NCI-H2227 (cell line): ENCODE data around the gene GJA9.
"Not testable (repeated sequence)": the region's sequence is repeated elsewhere in the genome, so short reads cannot be mapped to it uniquely, and the experiment has no call there.

ENCODE experiments used
- DNase-seq: peaks from one replicate; lab custom pipeline; 2025; ENCODE audit not compliant: unreplicated experiment; lab: John Stamatoyannopoulos, UW

Gene GJA9

GRCh38 chr1:38881487-38881886, at the start of gene GJA9:
Gene GJA9 (minus strand): TSS chr1:38881587. CDS start chr1:38876098, 5,489 bp downstream.
- no peak for DNase-seq

- peak; percentile 89 for DNase-seq
Measured at GRCh38 chr1:38929476-38929875, 48.1 kb upstream of the GJA9 start.

DNA sequence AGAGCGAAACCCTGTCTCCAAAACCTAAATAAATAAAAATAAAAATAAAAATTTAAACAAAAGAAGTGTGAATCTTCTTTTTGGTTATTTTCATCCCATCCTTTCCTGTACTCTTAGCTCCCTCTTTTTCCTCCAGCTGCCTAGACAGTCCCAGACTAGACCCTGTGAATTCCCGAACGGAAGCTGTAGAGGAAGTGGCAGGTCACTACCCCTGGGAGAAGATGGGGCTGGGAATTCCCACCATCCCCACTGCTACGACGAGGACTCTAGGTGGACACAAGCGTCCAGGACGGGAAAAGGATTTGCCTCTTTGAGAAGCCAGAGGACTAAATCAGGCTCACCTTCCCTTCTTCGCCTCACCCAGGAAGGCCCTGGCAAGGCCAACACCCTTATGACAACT, 47.7 kb upstream of the GJA9 start:
- no peak for DNase-seq

GRCh38 chr1:38926091-38926490, 44.7 kb upstream of the GJA9 start:
- no peak for DNase-seq

GRCh38 chr1:38925391-38925790, 44.0 kb upstream of the GJA9 start:
- no peak for DNase-seq

- DNase-seq: no peak
Measured at GRCh38 chr1:38923607-38924006, 42.2 kb upstream of the GJA9 start.

GRCh38 chr1:38919130-38919529, 37.7 kb upstream of the GJA9 start:
- DNase-seq: no peak

- no peak for DNase-seq
Measured at GRCh38 chr1:38918568-38918967, 37.2 kb upstream of the GJA9 start.

GRCh38 chr1:38917772-38918171, 36.4 kb upstream of the GJA9 start:
- no peak for DNase-seq

GRCh38 chr1:38917337-38917736, 36.0 kb upstream of the GJA9 start:
- DNase-seq: no peak

GRCh38 chr1:38915352-38915948, 34.1 kb upstream of the GJA9 start:
- no peak for DNase-seq

DNA sequence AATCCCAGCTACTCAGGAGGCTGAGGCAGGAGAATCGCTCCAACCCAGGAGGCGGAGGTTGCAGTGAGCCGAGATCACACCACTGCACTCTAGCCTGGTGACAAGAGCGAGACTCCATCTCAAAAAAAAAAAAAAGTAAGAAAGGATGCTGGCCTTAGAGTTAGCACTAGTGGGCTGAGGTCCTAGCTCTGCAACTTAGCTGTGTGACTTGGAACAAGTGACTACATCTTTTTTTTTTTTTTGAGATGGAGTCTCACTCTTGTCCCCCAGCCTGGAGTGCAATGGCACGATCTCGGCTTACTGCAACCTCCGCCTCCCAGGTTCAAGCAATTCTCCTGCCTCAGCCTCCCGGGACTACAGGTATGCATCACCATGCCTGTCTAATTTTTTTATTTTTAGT, 33.5 kb upstream of the GJA9 start:
- DNase-seq: not testable (repeated sequence)

GRCh38 chr1:38908821-38909220, 27.4 kb upstream of the GJA9 start:
- no peak for DNase-seq

DNA sequence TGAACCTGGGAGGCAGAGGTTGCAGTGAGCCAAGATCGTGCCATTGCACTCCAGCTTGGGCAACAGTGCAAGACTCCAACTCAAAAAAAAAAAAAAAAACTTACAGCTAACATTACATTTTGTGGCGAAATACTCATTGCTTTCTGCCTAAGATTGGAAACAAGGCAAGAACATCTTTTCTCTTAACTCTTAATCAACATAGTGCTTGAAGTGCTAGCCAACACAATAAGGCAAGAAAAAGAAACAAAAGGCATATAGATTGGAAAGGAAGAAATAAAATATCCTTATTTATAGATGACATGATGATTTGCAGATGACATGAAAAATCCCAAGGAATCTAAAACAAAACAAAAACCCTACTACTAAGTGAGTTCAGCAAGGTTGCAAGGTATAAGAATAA, 24.6 kb upstream of the GJA9 start:
- no peak for DNase-seq

DNA sequence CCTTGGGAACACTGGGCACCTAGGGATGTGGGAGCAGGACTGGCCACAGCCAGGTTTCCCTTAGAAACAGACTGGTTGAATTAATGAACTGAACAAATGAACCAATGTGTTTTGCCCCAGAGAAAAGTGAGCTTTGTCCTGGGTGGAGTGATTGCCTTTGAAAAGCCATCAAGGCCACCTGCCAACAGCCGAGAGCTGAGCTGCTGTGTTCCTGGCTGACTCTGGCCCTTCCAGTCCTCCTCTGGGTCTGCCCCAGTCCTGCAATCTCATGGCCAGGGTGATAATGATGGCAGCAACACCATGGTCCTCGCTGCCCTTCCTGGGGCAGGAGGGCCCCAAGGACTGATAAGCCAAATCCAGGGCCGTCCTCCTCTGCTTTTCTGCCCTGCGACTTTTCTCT, 18.2 kb upstream of the GJA9 start:
- no peak for DNase-seq

GRCh38 chr1:38898653-38899230, 17.4 kb upstream of the GJA9 start:
- no peak for DNase-seq

GRCh38 chr1:38896169-38896568, 14.8 kb upstream of the GJA9 start:
- DNase-seq: no peak

DNA sequence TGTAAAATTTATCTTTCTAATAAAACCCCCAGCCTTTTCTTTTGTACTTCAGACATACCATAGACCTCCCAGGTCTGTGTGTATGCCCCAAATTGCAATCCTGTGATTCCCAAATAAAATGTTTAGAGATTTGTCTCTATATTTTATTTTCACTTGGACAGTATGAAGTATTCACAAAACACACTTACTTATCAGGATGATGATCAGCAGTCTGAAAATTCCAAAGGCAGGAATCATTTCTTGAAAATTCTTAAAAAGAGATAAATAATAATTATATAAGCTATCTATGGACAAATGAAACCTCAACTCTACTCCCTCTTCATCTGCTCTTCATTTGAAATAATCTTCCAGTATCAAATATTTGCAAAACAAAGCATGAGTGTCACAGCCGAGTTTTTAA, 11.6 kb upstream of the GJA9 start:
- DNase-seq: no peak

GRCh38 chr1:38891753-38892152, 10.4 kb upstream of the GJA9 start:
- peak; percentile 5 for DNase-seq

- no peak for DNase-seq
Measured at GRCh38 chr1:38889589-38889988, 8.2 kb upstream of the GJA9 start.

GRCh38 chr1:38888423-38889333, 7.3 kb upstream of the GJA9 start:
- DNase-seq: no peak

DNA sequence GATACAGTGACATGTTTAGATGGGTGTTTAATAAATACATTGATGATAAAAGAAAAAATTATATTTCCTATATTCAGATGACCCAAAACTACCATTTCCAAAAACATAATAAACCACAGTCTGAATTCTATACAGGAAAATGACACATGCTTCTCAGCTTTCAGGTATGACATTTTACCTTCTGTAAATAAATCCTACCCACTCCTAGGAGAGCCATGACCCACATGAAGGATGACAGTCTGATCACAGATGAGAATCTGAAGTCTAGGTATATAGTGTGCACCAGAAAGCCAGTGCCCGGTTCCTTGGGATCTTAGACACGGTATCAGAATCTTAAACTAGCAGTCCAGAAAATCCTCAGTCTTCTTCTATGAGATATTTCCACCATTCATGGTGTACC, 3.7 kb upstream of the GJA9 start:
- no peak for DNase-seq
